Uterus (tissue), 4 donors: Measurements from ENCODE around the gene CXCR5. TPM values are rescaled to one million over a fixed set of nuclear protein-coding genes. Genes with fewer than 3 reads are reported as not detected.

Experiments used
- DNase-seq, 2 donors: peaks; one replicate each; pipeline ENCODE4 v3.0.0-alpha.2; 2019 to 2020
- H3K27ac ChIP-seq, 2 donors: fragments of 200-600 bp; sonication (generic); 1 replicate in 1 of 2; 2 replicates in 1 of 2; pipeline ENCODE4 v1.5.1; 2016 to 2018
- H3K27me3 ChIP-seq, 2 donors: fragments of 200-600 bp; sonication (generic); one replicate each; pipeline ENCODE4 v1.5.1; 2018 to 2019; ENCODE audit warnings: control low read depth in 1 of 2
- H3K36me3 ChIP-seq, 2 donors: fragments of 200-600 bp; sonication (generic); one replicate each; pipeline ENCODE4 v1.5.1; 2019; ENCODE audit warnings: control low read depth in 1 of 2
- H3K4me1 ChIP-seq, 2 donors: fragments of 200-600 bp; sonication (generic); one replicate each; pipeline ENCODE4 v1.5.1; 2018 to 2019; ENCODE audit warnings: control low read depth in 1 of 2
- H3K4me3 ChIP-seq, 2 donors: fragments of 200-600 bp; sonication (generic); 1 replicate in 1 of 2; 2 replicates in 1 of 2; pipeline ENCODE4 v1.5.1; 2018 to 2019; ENCODE audit warnings: mild to moderate bottlenecking in 1 of 2
- H3K9me3 ChIP-seq, 2 donors: fragments of 200-600 bp; sonication (generic); one replicate each; pipeline ENCODE4 v1.5.1; 2019; ENCODE audit warnings: control low read depth in 1 of 2
- POLR2A ChIP-seq, 2 donors: fragments of 450-650 bp; IDR thresholded peaks; one replicate each; pipeline ENCODE4 v1.6.1; 2016; ENCODE audit warnings: antibody characterized with exemption in 2 of 2, mild to moderate bottlenecking in 1 of 2, moderate library complexity in 1 of 2
- intact Hi-C: fragments of 100-400 bp; cut with DNase I; formaldehyde crosslinking; loops from one replicate; pipeline ENCODE4 v1.15.1; 2023; ENCODE audit warnings: low total_unique reads
- total RNA-seq, 4 donors: library from RNA; depleted of rRNA in 3 of 4; stranded (reverse); fragments of >200 nt in 3 of 4; gene quantifications; one replicate each; pipeline versions ENCODE4 v1.1.0 to v1.2.4, GENCODE V29; 2014 to 2023
- TF ChIP-seq, protein P1 (sequence below), 4 experiments: fragments of 200-600 bp in 2 of 4; fragments of 450-650 bp in 2 of 4; sonication (generic) in 2 of 4; IDR thresholded peaks; one replicate each; pipeline ENCODE4 v1.5.1; 2016 to 2019; ENCODE audit warnings: antibody characterized with exemption in 4 of 4, mild to moderate bottlenecking in 2 of 4, moderate library complexity in 1 of 4
- donor health status: DM: yes; HTN: yes; CAD: no.

Gene CXCR5
- total RNA-seq, 4 donors from 2014 or later: 0.14 TPM; not detected in 3

DNA sequence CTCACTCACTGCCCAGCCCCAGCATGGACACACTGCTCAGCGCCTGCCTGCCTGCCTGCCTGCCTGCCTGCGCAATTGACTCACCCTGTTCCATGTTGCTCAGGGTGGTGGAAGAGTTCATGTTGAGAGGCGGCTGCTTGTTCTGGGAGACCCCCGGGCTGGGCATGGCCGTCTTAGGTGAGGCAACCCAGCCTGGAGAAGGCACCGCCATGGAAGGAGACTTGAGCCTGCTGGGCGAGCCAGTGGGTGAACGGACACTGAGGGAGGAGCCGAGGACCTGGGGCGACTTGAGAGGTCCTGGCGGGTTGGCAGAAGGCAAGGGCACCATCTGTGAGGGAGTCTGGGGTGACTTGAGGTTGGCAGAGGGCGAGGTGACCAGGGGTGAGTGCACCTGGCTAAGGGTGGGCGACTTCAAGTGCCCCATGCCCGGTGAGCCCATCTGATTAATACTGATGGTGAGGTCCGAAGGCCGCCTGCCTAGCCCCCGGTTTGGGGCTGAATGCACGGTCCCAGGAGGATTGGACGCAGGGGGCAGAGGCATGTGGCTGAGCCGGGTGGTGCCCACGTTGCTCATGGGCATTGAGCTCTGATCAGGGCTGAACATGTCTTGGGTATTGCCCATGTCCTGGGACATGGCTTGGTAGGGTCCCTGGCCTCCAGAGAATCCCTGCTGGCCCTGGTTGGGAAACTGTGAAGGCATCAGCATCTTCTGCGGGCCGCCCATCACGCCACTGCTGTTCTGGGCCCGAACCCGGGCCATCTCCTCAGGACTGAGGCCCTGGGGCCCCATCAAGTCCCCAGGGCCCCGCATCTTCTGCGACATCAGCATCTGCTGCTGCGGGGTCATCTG, 17.1 kb downstream of the CXCR5 start:
- H3K36me3 ChIP-seq: no peaks in the 10 kb centered on the region
- TF ChIP-seq, protein P1, sequence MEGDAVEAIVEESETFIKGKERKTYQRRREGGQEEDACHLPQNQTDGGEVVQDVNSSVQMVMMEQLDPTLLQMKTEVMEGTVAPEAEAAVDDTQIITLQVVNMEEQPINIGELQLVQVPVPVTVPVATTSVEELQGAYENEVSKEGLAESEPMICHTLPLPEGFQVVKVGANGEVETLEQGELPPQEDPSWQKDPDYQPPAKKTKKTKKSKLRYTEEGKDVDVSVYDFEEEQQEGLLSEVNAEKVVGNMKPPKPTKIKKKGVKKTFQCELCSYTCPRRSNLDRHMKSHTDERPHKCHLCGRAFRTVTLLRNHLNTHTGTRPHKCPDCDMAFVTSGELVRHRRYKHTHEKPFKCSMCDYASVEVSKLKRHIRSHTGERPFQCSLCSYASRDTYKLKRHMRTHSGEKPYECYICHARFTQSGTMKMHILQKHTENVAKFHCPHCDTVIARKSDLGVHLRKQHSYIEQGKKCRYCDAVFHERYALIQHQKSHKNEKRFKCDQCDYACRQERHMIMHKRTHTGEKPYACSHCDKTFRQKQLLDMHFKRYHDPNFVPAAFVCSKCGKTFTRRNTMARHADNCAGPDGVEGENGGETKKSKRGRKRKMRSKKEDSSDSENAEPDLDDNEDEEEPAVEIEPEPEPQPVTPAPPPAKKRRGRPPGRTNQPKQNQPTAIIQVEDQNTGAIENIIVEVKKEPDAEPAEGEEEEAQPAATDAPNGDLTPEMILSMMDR (IDR thresholded peaks at IDR 0.05): no peak
- no peak for TF ChIP-seq POLR2A (IDR thresholded peaks at IDR 0.05)
- intact Hi-C loops: loop anchor here (10.0 kb wide), 1 partner anchor 54 kb away; the partner anchor contains the start of gene UPK2
- DNase-seq: no peak
- no peaks in the 10 kb centered on the region for H3K27me3 ChIP-seq
- no peak overlapping the region for H3K4me3 ChIP-seq
- H3K27ac ChIP-seq: no peak overlapping the region
- H3K4me1 ChIP-seq: no peaks in the 10 kb centered on the region
- no peaks in the 10 kb centered on the region for H3K9me3 ChIP-seq

DNA sequence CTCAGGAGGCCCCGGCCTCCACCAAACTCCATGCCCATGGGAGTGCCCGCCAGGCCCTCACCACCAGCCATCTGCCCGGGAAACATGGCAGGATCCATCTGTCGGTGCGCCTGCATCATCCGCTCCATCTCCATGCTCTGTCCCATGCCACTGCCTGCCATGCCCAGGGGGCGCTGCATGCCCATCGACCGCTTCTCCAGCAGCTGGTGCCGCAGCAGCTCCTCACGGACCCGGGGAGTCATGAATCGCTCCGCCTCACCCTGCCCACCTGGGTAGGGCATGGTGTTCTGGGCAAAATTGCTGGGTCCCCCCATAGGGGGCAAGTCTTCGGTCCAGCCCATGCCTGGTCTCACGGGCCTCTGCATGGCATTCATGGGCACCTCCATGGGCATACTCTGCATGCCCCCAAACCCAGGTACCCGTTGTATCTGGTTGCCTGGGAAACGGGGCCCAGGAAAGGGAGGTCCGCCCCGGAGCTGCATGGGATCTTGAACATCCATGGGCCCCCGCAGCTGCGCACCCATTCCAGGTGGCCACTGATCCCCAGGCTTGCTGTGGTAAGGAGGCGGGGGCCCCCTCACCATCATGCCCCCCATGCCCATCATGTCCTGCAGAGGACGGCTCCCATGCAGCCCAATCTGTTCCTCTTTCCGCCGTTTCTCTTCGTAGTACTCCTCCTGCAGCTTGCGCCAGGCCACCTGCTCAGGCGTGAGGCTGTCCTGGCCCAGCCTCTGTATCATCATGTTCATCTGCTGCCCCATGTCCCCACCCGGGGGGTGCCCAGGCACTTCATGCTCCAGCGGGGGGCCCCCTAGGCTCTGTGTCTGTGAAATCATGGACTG, 18.0 kb downstream of the CXCR5 start:
- intact Hi-C loops: loop anchor here (10.0 kb wide), 1 partner anchor 53 kb away; the partner anchor contains the start of gene UPK2
- DNase-seq: no peak
- Histone ChIP-seq H3K4me1 (no peaks in the 10 kb centered on the region), H3K27ac (no peak overlapping the region), H3K36me3 (no peaks in the 10 kb centered on the region), H3K27me3 (no peaks in the 10 kb centered on the region), H3K4me3 (no peak overlapping the region), H3K9me3 (no peaks in the 10 kb centered on the region)
- no peak for TF ChIP-seq POLR2A (IDR thresholded peaks at IDR 0.05)
- TF ChIP-seq, protein P1 (IDR thresholded peaks at IDR 0.05): peak in 1 of 4 experiments; percentile 7

DNA sequence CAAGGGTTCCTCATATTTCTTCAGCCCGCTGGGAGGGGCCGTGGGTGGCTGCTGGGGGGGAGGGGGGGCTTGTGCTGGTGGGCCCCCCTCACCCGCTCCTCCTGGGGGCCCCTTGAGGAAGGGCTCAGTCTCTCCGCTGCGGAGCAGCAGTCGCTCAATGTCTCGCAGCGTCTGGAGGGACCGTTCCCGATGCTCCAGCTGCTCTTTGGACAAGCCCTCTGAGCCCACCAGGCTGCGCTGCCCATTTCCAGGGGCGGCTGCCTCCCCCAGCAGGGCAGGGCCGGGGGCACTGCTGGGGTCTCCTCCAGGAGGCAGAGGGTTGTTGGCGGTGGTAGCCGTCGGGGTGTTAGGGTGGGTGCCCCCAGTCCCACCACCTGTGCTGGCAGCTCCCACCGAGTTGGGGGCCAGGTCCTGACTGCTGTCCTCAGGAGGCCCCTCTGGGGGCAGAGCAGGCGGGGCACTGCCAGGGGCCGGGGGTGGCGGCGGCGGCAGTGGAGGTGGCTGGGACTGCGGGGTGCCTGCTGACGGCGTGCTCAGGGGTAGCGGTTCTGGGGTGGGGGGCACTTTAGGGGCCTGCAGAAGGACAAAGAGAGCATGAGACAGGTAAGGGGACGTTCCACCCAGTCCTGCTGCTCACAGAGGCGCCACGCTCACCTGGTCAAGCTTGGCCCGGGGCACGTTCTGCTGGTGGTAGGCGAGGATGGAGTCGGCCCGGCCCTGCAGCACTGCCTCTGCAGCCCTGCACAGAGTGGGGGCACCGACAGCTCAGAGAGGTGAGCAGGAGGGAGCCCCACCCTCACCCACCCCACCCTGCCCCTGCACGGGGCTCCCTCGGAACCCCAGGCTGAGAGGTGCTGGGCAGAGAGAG, 18.9 kb downstream of the CXCR5 start:
- no peak for TF ChIP-seq POLR2A (IDR thresholded peaks at IDR 0.05)
- TF ChIP-seq, protein P1 (IDR thresholded peaks at IDR 0.05): no peak
- Histone ChIP-seq H3K4me3 (no peak overlapping the region), H3K9me3 (no peaks in the 10 kb centered on the region), H3K36me3 (no peaks in the 10 kb centered on the region), H3K27me3 (no peaks in the 10 kb centered on the region), H3K27ac (no peak overlapping the region), H3K4me1 (no peaks in the 10 kb centered on the region)
- peak in 1 of 2 donors; percentile 17 for DNase-seq
- intact Hi-C loops: loop anchor here (10.0 kb wide), 1 partner anchor 52 kb away; the partner anchor contains the start of gene UPK2

DNA sequence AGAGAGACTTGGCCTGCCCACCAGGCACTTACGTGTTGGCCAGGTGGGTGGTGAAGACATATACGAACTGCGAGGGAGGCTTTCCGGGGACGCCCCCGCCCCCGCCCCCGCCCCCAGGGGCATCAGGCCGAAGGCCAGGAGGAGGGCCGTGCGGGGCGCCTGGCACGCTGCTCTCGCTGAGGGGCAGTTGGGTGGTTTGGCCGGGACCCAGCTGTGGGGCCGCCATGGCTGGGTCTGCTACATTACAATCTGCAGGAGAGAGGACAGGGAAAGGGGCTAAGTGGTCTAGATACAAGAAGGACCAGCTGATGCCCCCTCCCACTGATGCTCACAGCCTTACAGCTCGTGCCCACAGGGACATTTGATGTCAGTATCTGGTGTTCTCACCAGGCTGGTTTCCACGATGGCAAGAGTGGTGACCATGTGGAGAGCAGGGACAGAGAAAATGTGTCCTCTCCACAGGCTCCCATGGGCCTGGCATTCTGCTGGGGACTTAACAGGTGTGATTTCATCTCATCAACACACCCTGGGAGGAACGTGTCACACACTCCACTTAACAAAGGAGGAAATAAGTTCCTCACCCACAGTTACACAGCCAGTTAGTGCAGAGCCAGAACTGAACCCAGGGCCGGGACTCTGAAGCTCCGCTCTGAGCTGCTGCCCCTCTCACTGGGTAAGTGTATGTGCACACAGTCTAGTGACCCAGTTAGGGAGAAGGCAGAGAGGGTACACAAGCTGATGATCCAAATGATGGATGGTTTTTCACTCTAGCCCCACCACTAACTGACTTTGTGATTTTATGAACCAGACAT, 19.7 kb downstream of the CXCR5 start:
- H3K36me3 ChIP-seq: no peaks in the 10 kb centered on the region
- TF ChIP-seq POLR2A (IDR thresholded peaks at IDR 0.05): no peak
- TF ChIP-seq, protein P1 (IDR thresholded peaks at IDR 0.05): no peak

More for the DNA sequence above, 19.7 kb downstream of the CXCR5 start:
- no peak for DNase-seq
- Histone ChIP-seq H3K4me1 (peaks cover 0 to 6% of the 10 kb centered on the region in 2 donors), H3K27ac (no peak overlapping the region), H3K4me3 (no peak overlapping the region), H3K27me3 (no peaks in the 10 kb centered on the region), H3K9me3 (no peaks in the 10 kb centered on the region)
- intact Hi-C loops: loop anchor here (10.0 kb wide), 1 partner anchor 51 kb away; the partner anchor contains the start of gene UPK2
